Ovary (tissue), 3 donors: ENCODE measurements around the gene TIGAR.

Experiments used
- POLR2A ChIP-seq: fragments of 450-650 bp; IDR thresholded peaks from one replicate; pipeline ENCODE4 v1.6.1; 2017; ENCODE audit warnings: antibody characterized with exemption, mild to moderate bottlenecking, moderate library complexity
- TF ChIP-seq, protein P1 (sequence below), 3 donors: fragments of 450-650 bp in 2 of 3; fragments of 200-600 bp in 1 of 3; IDR thresholded peaks; one replicate each; pipeline versions ENCODE4 v1.5.1 to v1.8.0; 2016 to 2022; ENCODE audit warnings: antibody characterized with exemption in 3 of 3, mild to moderate bottlenecking in 1 of 3
- donor health status: DM: no; HTN: no; CAD: no.

DNA sequence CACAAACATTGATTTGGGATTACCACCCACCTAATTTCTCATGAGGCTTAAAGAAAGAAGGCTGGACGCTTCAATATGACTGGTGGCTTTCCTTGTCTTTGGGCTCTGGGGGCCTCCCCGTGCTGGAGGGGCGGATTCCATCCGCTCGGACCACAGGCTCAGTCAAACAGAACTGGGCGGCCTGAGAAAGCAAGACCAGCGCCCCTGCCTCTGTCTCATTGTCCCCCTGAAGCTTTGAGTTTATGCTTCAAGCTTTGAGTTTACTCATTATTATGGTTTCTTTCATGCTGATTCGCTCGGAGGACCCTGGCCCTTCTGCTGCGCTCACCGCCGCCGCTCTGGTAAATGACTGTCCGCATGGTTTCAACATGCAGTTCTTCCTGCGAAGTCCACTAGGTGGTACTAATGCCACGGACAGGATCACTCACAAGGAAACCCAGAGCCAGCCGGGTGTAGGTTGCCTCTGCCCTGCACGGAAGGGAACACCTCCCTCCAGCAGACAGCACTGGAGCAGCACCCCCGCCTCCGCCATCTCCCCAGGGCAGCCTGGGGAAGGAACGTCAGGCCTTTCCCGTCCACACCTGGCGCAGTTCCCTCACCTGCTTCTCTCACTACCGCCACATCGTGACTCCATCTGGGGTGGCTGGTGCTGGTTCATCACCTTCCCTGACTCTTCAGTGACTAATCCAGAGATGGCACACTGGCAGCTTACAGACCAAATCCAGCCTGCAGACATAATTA, 13.2 kb upstream of the TIGAR start:
- TF ChIP-seq, protein P1, sequence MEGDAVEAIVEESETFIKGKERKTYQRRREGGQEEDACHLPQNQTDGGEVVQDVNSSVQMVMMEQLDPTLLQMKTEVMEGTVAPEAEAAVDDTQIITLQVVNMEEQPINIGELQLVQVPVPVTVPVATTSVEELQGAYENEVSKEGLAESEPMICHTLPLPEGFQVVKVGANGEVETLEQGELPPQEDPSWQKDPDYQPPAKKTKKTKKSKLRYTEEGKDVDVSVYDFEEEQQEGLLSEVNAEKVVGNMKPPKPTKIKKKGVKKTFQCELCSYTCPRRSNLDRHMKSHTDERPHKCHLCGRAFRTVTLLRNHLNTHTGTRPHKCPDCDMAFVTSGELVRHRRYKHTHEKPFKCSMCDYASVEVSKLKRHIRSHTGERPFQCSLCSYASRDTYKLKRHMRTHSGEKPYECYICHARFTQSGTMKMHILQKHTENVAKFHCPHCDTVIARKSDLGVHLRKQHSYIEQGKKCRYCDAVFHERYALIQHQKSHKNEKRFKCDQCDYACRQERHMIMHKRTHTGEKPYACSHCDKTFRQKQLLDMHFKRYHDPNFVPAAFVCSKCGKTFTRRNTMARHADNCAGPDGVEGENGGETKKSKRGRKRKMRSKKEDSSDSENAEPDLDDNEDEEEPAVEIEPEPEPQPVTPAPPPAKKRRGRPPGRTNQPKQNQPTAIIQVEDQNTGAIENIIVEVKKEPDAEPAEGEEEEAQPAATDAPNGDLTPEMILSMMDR (IDR thresholded peaks at IDR 0.05): peak; percentile 23 to 53 (median 48)
- no peak for TF ChIP-seq POLR2A
